Neutrophil (primary cell): ENCODE results near the gene OR5K1.

Source experiments
- H3K27ac ChIP-seq: fragments of 200-600 bp; sonication (generic); 2 replicates; pipeline ENCODE4 v1.5.1; 2016; ENCODE audit warnings: mild to moderate bottlenecking, moderate library complexity
- H3K27me3 ChIP-seq: fragments of 200-600 bp; sonication (generic); 2 replicates; pipeline ENCODE4 v1.6.0; 2016; ENCODE audit warnings: mild to moderate bottlenecking
- H3K36me3 ChIP-seq: fragments of 200-600 bp; sonication (generic); 2 replicates; pipeline ENCODE4 v1.5.1; 2017
- H3K4me1 ChIP-seq, 2 experiments: fragments of 200-600 bp in 1 of 2; sonication (generic) in 1 of 2; 1 replicate in 1 of 2; 2 replicates in 1 of 2; pipeline versions ENCODE4 v1.5.1 to v1.6.1; 2013 to 2016; ENCODE audit warnings: low read depth in 1 of 2, low read length in 1 of 2, mild to moderate bottlenecking in 1 of 2, moderate library complexity in 1 of 2; ENCODE audit not compliant: control insufficient read depth in 1 of 2, insufficient read depth in 1 of 2
- H3K4me3 ChIP-seq, 2 experiments: fragments of 200-600 bp in 1 of 2; sonication (generic) in 1 of 2; 1 replicate in 1 of 2; 2 replicates in 1 of 2; pipeline ENCODE4 v1.5.1; 2013 to 2016; ENCODE audit warnings: low read depth in 1 of 2, low read length in 1 of 2, mild to moderate bottlenecking in 1 of 2, moderate library complexity in 1 of 2
- H3K9me3 ChIP-seq: fragments of 200-600 bp; sonication (generic); 2 replicates; pipeline ENCODE4 v1.5.1; 2016
- TF ChIP-seq, protein P1 (sequence below): fragments of 200-600 bp; sonication (generic); IDR thresholded peaks from 2 replicates; pipeline ENCODE4 v1.5.1; 2016; ENCODE audit warnings: antibody characterized with exemption

OR5K1 gene

DNA sequence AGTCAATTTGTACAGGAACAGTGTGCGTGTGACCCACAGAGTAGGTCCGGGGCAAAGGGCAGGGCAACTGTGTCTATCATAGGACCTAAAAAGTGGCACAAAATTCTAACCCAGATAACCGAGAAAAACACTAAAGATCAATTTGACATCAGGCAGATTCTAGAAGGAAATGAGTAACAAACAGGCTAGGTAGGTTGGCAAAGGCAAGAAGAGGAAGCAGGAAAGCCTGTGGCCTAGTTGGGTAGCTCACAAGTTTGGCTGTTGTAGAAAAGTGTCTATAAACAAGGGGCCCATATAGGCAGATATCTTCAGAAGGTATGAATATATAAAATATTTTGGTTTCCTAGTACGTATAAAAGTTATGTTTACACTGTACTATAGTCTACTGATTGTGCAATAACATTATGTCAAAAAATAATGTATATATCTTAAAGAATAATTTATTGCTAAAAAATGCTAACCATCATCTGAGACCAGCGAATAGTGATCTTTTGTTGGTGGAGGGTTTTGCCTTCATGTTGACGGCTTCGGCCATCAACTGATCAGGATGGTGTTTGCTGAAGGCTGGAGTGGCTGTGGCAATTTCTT is 13.3 kb upstream of the OR5K1 start:
- Histone ChIP-seq H3K4me3 (no peak overlapping the region), H3K9me3 (no peaks in the 10 kb centered on the region), H3K27ac (no peak overlapping the region), H3K4me1 (no peaks in the 10 kb centered on the region), H3K27me3 (no peaks in the 10 kb centered on the region), H3K36me3 (no peaks in the 10 kb centered on the region)
- TF ChIP-seq, protein P1, sequence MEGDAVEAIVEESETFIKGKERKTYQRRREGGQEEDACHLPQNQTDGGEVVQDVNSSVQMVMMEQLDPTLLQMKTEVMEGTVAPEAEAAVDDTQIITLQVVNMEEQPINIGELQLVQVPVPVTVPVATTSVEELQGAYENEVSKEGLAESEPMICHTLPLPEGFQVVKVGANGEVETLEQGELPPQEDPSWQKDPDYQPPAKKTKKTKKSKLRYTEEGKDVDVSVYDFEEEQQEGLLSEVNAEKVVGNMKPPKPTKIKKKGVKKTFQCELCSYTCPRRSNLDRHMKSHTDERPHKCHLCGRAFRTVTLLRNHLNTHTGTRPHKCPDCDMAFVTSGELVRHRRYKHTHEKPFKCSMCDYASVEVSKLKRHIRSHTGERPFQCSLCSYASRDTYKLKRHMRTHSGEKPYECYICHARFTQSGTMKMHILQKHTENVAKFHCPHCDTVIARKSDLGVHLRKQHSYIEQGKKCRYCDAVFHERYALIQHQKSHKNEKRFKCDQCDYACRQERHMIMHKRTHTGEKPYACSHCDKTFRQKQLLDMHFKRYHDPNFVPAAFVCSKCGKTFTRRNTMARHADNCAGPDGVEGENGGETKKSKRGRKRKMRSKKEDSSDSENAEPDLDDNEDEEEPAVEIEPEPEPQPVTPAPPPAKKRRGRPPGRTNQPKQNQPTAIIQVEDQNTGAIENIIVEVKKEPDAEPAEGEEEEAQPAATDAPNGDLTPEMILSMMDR: no peak

DNA sequence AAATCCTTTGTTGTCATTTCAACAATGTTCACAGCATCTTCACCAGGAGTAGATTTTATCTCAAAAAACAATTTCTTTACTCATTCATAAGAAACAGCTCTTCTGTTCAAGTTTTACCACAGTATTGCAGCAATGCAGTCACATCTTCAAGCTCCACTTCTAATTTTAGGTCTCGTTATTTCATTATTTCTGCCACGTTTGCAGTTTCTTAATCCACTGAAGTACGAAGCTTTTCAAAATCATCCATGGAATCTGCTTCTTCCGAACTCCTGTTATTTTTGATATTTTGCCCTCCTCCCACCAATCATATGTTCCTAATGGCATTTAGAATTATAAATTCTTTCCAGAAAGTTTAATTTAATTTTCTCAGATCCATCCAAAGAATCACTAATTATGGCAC is 12.6 kb upstream of the OR5K1 start:
- TF ChIP-seq, protein P1: no peak
- H3K36me3 ChIP-seq: no peaks in the 10 kb centered on the region
- H3K9me3 ChIP-seq: no peaks in the 10 kb centered on the region
- no peak overlapping the region for H3K4me3 ChIP-seq
- no peaks in the 10 kb centered on the region for H3K4me1 ChIP-seq
- no peak overlapping the region for H3K27ac ChIP-seq
- no peaks in the 10 kb centered on the region for H3K27me3 ChIP-seq

DNA sequence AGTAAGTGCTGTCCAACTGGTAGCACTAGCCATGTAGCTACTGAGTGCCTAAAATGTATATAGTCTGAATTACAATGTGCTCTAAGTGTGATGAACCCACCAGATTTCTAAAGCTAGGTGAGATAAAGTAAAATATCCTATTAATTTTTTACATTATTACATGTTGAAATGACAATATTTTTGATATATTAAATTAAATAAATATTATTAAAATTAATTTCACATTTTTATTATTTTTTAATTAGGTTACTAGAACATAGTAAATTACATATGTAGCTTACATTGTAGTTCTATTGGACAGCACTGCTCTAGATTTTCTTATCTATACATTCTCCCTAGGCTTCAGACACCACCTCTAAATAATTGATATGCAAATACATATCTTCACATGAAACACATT is 9.2 kb upstream of the OR5K1 start:
- no peaks in the 10 kb centered on the region for H3K9me3 ChIP-seq
- no peak overlapping the region for H3K27ac ChIP-seq
- no peaks in the 10 kb centered on the region for H3K27me3 ChIP-seq
- TF ChIP-seq, protein P1: no peak
- no peak overlapping the region for H3K4me3 ChIP-seq
- H3K4me1 ChIP-seq: no peaks in the 10 kb centered on the region
- H3K36me3 ChIP-seq: no peaks in the 10 kb centered on the region

- Histone ChIP-seq H3K9me3 (no peaks in the 10 kb centered on the region), H3K27me3 (no peaks in the 10 kb centered on the region), H3K4me1 (no peaks in the 10 kb centered on the region), H3K27ac (no peak overlapping the region), H3K36me3 (no peaks in the 10 kb centered on the region), H3K4me3 (no peak overlapping the region)
- TF ChIP-seq, protein P1: no peak
Observed at GRCh38 chr3:98454929-98455328, 8.1 kb upstream of the OR5K1 start.

DNA sequence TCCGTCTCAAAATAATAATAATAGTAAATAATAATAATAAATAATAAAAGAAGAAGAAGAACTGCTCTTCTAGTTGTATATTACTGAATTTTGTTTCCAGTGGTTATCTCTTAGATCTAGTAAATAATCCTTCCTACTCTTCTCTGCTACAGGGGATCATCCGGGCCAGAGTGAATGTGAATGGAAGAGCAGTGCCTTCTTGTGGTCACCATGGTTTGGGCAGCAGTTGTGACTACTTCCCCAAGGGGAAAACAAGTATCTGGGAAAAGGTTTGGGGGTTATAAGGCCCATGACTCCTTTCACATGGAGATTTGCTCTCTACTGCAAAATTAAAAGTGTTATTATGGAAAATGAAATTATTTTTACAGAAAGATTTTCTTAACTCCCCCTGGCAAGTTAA is 5.5 kb upstream of the OR5K1 start:
- Histone ChIP-seq H3K27ac (no peak overlapping the region), H3K4me1 (no peaks in the 10 kb centered on the region), H3K9me3 (no peaks in the 10 kb centered on the region), H3K27me3 (no peaks in the 10 kb centered on the region), H3K4me3 (no peak overlapping the region), H3K36me3 (no peaks in the 10 kb centered on the region)
- TF ChIP-seq, protein P1: no peak

DNA sequence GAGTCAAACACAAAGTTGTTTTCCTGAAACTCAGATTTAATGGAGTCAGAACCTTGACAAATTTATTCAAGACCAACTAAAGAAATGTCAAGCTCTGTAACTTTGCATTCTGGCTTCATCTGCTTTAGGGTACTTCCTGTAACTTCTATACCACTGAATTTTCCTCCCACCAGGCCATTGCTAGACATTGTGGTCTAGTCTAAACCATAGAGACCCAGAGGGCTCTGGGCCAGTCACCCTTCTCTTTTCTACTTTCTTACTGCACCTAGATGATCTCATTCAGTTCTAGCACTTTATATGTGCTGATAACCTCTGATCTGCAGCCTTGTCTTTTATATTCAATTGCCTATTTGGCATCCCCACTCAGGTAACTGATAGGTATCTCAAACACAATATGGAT is 2.8 kb upstream of the OR5K1 start:
- Histone ChIP-seq H3K36me3 (no peaks in the 10 kb centered on the region), H3K27ac (no peak overlapping the region), H3K4me1 (no peaks in the 10 kb centered on the region), H3K27me3 (no peaks in the 10 kb centered on the region), H3K4me3 (no peak overlapping the region), H3K9me3 (no peaks in the 10 kb centered on the region)
- TF ChIP-seq, protein P1: no peak
